IPS-18c (cell line): ENCODE results near the gene FXR1.
A peak's percentile ranks its signal among the peaks of the same experiment; 100 is the strongest.
"Not testable (repeated sequence)": the region's sequence is repeated elsewhere in the genome, so short reads cannot be mapped to it uniquely, and the experiment has no call there.

Experiments used
- H3K4me3 ChIP-seq: 2 replicates; pipeline ENCODE4 v1.7.0; 2013; ENCODE audit warnings: low read depth, mild to moderate bottlenecking, low read length, moderate library complexity; ENCODE audit not compliant: insufficient read depth
- H3K9me3 ChIP-seq: one replicate; pipeline ENCODE4 v1.6.1; 2013; ENCODE audit warnings: mild to moderate bottlenecking, low read length, moderate library complexity; ENCODE audit not compliant: control insufficient read depth, insufficient read depth

FXR1 gene

GRCh38 chr3:180912304-180913296 is at the start of gene FXR1:
Gene FXR1, plus strand, starts transcription at chr3:180912670. Its CDS starts 16 bp downstream, at chr3:180912686.
- H3K4me3 ChIP-seq = peak within 1 kb of the TSS; percentile 99

GRCh38 chr3:180870008-180870699 is 42.3 kb upstream of the FXR1 start:
- Histone ChIP-seq H3K4me3 (no peak overlapping the region), H3K9me3 (no peaks in the 10 kb centered on the region)

More at GRCh38 chr3:180912304-180913296, at the start of gene FXR1:
- H3K9me3 ChIP-seq = no peaks in the 10 kb centered on the region

- H3K4me3 ChIP-seq = no peak overlapping the region
- no peaks in the 10 kb centered on the region for H3K9me3 ChIP-seq
These were observed 40.6 kb upstream of the FXR1 start for GRCh38 chr3:180871901-180872300.

- H3K9me3 ChIP-seq, H3K4me3 ChIP-seq: not testable (repeated sequence)
These were observed 40.0 kb upstream of the FXR1 start for GRCh38 chr3:180872430-180872829.

- H3K4me3 ChIP-seq = no peak overlapping the region
- H3K9me3 ChIP-seq = no peaks in the 10 kb centered on the region
These were observed 37.3 kb upstream of the FXR1 start for GRCh38 chr3:180875124-180875698.

- Histone ChIP-seq H3K9me3 (no peaks in the 10 kb centered on the region), H3K4me3 (no peak overlapping the region)
These were observed 31.2 kb upstream of the FXR1 start for GRCh38 chr3:180881065-180881801.

- H3K4me3 ChIP-seq = no peak overlapping the region
- H3K9me3 ChIP-seq = no peaks in the 10 kb centered on the region
These were observed 30.4 kb upstream of the FXR1 start for GRCh38 chr3:180882115-180882514.

- Histone ChIP-seq H3K4me3 (no peak overlapping the region), H3K9me3 (peaks cover 2% of the 10 kb centered on the region)
These were observed 23.4 kb upstream of the FXR1 start for GRCh38 chr3:180888992-180889560.

- no peaks in the 10 kb centered on the region for H3K9me3 ChIP-seq
- no peak overlapping the region for H3K4me3 ChIP-seq
These were observed 13.9 kb upstream of the FXR1 start for GRCh38 chr3:180898572-180898971.

- Histone ChIP-seq H3K4me3 (no peak overlapping the region), H3K9me3 (no peaks in the 10 kb centered on the region)
These were observed 2.9 kb upstream of the FXR1 start for GRCh38 chr3:180909369-180910127.

- no peak overlapping the region for H3K4me3 ChIP-seq
- no peaks in the 10 kb centered on the region for H3K9me3 ChIP-seq
These were observed 1.6 kb upstream of the FXR1 start for GRCh38 chr3:180910823-180911222.

GRCh38 chr3:180911876-180912303 is 580 bp upstream of the FXR1 start:
- H3K4me3 ChIP-seq = peak overlapping the region; percentile 99; the same call in 1 of the 2 replicates
- no peaks in the 10 kb centered on the region for H3K9me3 ChIP-seq

GRCh38 chr3:180913581-180914404 is 1.3 kb downstream of the FXR1 start:
- Histone ChIP-seq H3K9me3 (no peaks in the 10 kb centered on the region), H3K4me3 (peak overlapping the region; percentile 99)

GRCh38 chr3:180918542-180918941 is 6.1 kb downstream of the FXR1 start:
- no peaks in the 10 kb centered on the region for H3K9me3 ChIP-seq
- H3K4me3 ChIP-seq = no peak overlapping the region

- H3K4me3 ChIP-seq = no peak overlapping the region
- H3K9me3 ChIP-seq = no peaks in the 10 kb centered on the region
These were observed 9.8 kb downstream of the FXR1 start for GRCh38 chr3:180922242-180922641.
